Activated B cell treated with CpG ODN at 0.5 μM for 24 hours (primary cell): ENCODE results near the gene MOB1B. TPM values are rescaled to one million over a fixed set of nuclear protein-coding genes. Genes with fewer than 3 reads are reported as not detected.

Experiments used
- ATAC-seq: fragments of 200-7000 bp; cut with Tn5 transposase; one replicate; pipeline ENCODE4 v1.10.0; 2021; ENCODE audit warnings: low read depth, mild to moderate bottlenecking, moderate library complexity
- CTCF ChIA-PET: fragments of 350-600 bp; sonication (Branson Sonifier 250); formaldehyde crosslinking; loops from one replicate; lab custom pipeline; 2021; ENCODE audit warnings: antibody characterized with exemption; lab: Charles Lee
- POLR2A ChIA-PET: fragments of 350-600 bp; sonication (Branson Sonifier 250); formaldehyde crosslinking; loops from one replicate; lab custom pipeline; 2021; ENCODE audit warnings: antibody characterized with exemption; lab: Charles Lee
- DNase-seq: peaks from one replicate; pipeline ENCODE4 v3.0.0; 2022
- H3K27ac Mint-ChIP-seq: one replicate; pipeline ENCODE4 v1.8.0; 2020; ENCODE audit warnings: mixed read lengths
- H3K27me3 Mint-ChIP-seq: one replicate; pipeline ENCODE4 v1.8.0; 2021; ENCODE audit warnings: mixed read lengths
- H3K36me3 Mint-ChIP-seq: one replicate; pipeline ENCODE4 v1.8.0; 2021; ENCODE audit warnings: low read depth, mixed read lengths
- H3K4me1 Mint-ChIP-seq: one replicate; pipeline ENCODE4 v1.8.0; 2021; ENCODE audit warnings: mixed read lengths
- H3K4me3 Mint-ChIP-seq: one replicate; pipeline ENCODE4 v1.8.0; 2020; ENCODE audit warnings: mild to moderate bottlenecking, mixed read lengths
- H3K9me3 Mint-ChIP-seq: one replicate; pipeline ENCODE4 v1.8.0; 2020; ENCODE audit warnings: mixed read lengths
- intact Hi-C: fragments of 100-400 bp; cut with micrococcal nuclease; formaldehyde crosslinking; loops from one replicate; pipeline ENCODE4 v1.15.1; 2024
- total RNA-seq: library from RNA; stranded (reverse); gene quantifications from 2 replicates; pipeline ENCODE4 v1.2.3, GENCODE V29; 2022
- TF ChIP-seq, protein P1 (sequence below): fragments of 200-600 bp; IDR thresholded peaks from one replicate; pipeline ENCODE4 v1.8.0; 2022; ENCODE audit warnings: antibody characterized with exemption, mild to moderate bottlenecking

The MOB1B gene
- total RNA-seq, 1 donor from 2014 or later: 23.4 TPM

DNA sequence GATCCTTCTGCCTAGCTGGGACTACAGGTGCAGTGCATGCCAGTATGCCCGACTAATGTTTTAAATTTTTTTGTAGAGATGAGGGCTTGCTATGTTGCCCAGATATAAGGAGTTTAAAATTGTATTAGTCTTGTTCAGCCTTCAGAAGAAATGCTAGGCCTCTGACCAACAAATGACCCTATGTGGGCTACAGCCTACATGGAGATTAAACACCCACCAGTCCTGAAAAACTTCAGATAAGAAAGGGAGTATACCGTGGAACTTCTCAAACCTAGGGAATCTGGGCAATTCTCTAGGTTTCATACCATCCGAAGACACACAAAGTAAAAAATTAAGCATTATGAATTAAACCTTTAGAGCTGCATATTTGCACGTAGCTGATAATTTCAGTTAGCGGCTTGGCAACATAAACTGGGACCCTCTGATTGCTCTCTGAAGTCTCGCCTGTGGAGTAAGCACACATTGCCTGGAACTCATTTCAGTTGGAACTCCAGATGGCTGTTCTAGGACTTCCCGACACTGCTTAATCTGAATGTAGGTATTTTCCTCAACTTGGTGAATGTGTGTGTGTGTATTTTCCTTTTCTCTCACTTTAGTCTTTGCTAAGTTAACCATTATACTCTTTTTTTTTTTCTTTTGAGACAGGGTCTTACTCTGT, 33.0 kb downstream of the MOB1B start:
- Mint-ChIP-seq H3K4me1 (peaks cover 21% of the 10 kb centered on the region), H3K9me3 (no peaks in the 10 kb centered on the region), H3K4me3 (no peak overlapping the region), H3K36me3 (peaks cover 2% of the 10 kb centered on the region), H3K27ac (no peak overlapping the region), H3K27me3 (no peaks in the 10 kb centered on the region)
- no peak for DNase-seq
- no peak for ATAC-seq
- TF ChIP-seq, protein P1, sequence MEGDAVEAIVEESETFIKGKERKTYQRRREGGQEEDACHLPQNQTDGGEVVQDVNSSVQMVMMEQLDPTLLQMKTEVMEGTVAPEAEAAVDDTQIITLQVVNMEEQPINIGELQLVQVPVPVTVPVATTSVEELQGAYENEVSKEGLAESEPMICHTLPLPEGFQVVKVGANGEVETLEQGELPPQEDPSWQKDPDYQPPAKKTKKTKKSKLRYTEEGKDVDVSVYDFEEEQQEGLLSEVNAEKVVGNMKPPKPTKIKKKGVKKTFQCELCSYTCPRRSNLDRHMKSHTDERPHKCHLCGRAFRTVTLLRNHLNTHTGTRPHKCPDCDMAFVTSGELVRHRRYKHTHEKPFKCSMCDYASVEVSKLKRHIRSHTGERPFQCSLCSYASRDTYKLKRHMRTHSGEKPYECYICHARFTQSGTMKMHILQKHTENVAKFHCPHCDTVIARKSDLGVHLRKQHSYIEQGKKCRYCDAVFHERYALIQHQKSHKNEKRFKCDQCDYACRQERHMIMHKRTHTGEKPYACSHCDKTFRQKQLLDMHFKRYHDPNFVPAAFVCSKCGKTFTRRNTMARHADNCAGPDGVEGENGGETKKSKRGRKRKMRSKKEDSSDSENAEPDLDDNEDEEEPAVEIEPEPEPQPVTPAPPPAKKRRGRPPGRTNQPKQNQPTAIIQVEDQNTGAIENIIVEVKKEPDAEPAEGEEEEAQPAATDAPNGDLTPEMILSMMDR: no peak
- intact Hi-C loops: no loop called here
- CTCF ChIA-PET: no interaction called here
- POLR2A ChIA-PET: interaction anchor here (0.6 kb wide), 1 partner anchor 202 kb away, joined by 4 read pairs; no protein-coding TSS in a partner anchor

DNA sequence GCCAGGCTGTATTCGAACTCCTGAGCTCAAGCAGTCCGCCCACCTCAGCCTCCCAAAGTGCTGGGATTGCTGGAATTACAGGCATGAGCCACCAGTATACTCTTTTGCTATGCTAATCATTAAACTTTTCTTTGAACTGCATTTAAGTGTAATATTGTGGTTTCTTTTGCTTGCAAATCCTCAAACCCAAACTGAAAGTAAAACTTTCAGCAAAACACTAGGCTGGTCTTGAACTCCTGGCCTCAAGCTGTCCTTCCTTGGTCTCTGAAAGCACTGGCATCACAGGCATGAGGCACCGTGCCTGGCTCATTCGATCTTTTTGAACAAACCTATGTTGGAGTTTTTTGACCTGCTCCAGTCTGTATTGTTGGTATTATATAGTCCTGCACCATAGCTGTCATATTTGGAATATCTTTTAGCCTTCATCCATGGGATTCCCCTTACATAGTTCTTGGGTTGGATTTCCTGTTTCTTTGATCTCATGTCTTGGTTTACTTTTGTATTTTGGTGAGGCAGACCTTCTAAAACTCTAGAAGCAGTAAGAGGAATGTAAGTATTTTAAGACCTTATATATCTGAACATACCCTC, 34.1 kb downstream of the MOB1B start:
- ChIA-PET CTCF (no interaction called here), POLR2A (interaction anchor here (0.6 kb wide), 1 partner anchor 35 kb away, joined by 8 read pairs; no protein-coding TSS in a partner anchor)
- H3K27me3 Mint-ChIP-seq: no peaks in the 10 kb centered on the region
- no peaks in the 10 kb centered on the region for H3K9me3 Mint-ChIP-seq
- H3K27ac Mint-ChIP-seq: no peak overlapping the region
- ATAC-seq: no peak
- DNase-seq: no peak
- TF ChIP-seq, protein P1: no peak
- peaks cover 10% of the 10 kb centered on the region for H3K4me1 Mint-ChIP-seq
- H3K4me3 Mint-ChIP-seq: no peak overlapping the region
- intact Hi-C loops: no loop called here
- peaks cover 5% of the 10 kb centered on the region for H3K36me3 Mint-ChIP-seq

DNA sequence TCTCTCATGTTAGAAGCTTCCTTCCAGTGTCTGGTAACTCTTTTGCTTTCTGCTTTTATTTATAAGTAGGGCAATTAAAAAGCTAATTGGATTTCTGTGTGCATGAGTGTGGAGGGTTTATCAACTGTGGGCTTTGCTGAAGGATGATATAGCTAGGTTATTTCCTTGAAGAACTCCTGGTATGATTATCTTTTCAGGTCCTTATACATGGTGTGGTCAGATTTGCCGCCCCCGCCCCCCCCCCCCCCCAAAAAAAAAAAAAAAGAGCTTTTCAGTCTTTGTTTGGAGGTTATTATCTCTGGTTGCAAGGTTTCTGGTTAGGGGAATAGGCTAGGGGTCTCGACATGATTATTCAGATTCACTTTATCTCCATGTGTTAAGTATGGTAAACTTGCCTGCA, 35.9 kb downstream of the MOB1B start:
- Mint-ChIP-seq H3K36me3 (peaks cover 5% of the 10 kb centered on the region), H3K27me3 (no peaks in the 10 kb centered on the region), H3K27ac (no peak overlapping the region), H3K4me3 (no peak overlapping the region), H3K4me1 (peaks cover 10% of the 10 kb centered on the region), H3K9me3 (no peaks in the 10 kb centered on the region)
- POLR2A ChIA-PET: interaction anchor here (1.3 kb wide), 1 partner anchor 183 kb away, joined by 3 read pairs; no protein-coding TSS in a partner anchor
- intact Hi-C loops: no loop called here
- TF ChIP-seq, protein P1: no peak
- CTCF ChIA-PET: no interaction called here
- DNase-seq: no peak
- ATAC-seq: no peak

DNA sequence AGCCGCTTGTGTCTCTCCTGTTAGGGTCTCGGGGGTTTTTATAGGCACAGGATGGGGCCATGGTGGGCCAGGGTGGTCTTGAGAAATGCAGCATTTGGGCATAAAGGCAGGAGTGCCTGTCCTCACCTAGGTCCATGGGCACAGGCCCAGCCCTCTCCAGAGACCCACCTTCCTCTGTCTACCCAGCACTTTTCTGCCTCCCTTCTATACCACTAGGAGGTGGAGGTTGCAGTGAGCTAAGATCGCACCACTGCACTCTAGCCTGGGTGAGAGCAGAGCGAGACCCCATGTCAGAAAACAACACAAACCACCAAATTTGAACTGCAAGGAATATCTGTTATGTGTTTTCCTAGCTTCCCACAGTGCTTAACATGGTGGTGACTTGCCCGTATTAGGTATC, 38.0 kb downstream of the MOB1B start:
- ATAC-seq (no peak), DNase-seq (no peak)
- H3K4me1 Mint-ChIP-seq: peaks cover 24% of the 10 kb centered on the region
- H3K27me3 Mint-ChIP-seq: no peaks in the 10 kb centered on the region
- H3K36me3 Mint-ChIP-seq: peaks cover 5% of the 10 kb centered on the region
- H3K4me3 Mint-ChIP-seq: no peak overlapping the region
- no peak overlapping the region for H3K27ac Mint-ChIP-seq
- intact Hi-C loops: loop anchor here (5.0 kb wide), 1 partner anchor 67 kb away; no protein-coding TSS in a partner anchor
- TF ChIP-seq, protein P1: no peak
- H3K9me3 Mint-ChIP-seq: peaks cover 2% of the 10 kb centered on the region
- CTCF ChIA-PET: interaction anchor here (0.7 kb wide), 1 partner anchor 10 kb away, joined by 4 read pairs; no protein-coding TSS in a partner anchor
- POLR2A ChIA-PET: no interaction called here

DNA sequence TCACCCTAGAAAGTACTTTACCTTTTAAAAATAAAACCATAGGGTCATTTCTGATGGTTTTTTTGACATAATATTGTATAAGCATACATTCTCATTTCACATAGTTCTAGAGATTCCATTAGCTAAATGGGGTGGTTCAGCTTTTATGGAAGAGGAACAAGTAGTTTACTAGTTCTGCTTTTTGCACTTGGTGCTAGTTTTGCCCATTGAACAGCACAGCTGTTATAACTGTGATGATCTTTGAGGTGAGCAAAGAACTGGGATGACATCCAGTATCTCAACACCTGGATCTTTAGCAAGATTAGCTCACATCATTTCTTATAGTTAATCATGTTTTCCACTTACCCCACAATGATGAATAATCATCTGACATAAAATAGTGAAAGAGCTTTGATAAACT, 40.9 kb downstream of the MOB1B start:
- Mint-ChIP-seq H3K27me3 (no peaks in the 10 kb centered on the region), H3K4me1 (peaks cover 37% of the 10 kb centered on the region), H3K4me3 (no peak overlapping the region), H3K9me3 (peaks cover 2% of the 10 kb centered on the region), H3K36me3 (peaks cover 5% of the 10 kb centered on the region), H3K27ac (peak overlapping the region; percentile 59)
- intact Hi-C loops: loop anchor here (1.0 to 5.0 kb wide), 3 partner anchors 16 to 104 kb away; partner anchors contain the start of gene GRSF1
- POLR2A ChIA-PET: interaction anchor here (0.9 to 3.3 kb wide), 4 partner anchors 17 to 100 kb away, joined by 4 to 14 read pairs (median 6); partner anchors contain the start of genes DCK and MOB1B
- DNase-seq (no peak), ATAC-seq (peak; percentile 78)
- TF ChIP-seq, protein P1: no peak
- CTCF ChIA-PET: interaction anchor here (1.0 kb wide), 1 partner anchor 98 kb away, joined by 3 read pairs; no protein-coding TSS in a partner anchor
